ENCODE results near the gene ADPRH.

ADPRH gene

DNA sequence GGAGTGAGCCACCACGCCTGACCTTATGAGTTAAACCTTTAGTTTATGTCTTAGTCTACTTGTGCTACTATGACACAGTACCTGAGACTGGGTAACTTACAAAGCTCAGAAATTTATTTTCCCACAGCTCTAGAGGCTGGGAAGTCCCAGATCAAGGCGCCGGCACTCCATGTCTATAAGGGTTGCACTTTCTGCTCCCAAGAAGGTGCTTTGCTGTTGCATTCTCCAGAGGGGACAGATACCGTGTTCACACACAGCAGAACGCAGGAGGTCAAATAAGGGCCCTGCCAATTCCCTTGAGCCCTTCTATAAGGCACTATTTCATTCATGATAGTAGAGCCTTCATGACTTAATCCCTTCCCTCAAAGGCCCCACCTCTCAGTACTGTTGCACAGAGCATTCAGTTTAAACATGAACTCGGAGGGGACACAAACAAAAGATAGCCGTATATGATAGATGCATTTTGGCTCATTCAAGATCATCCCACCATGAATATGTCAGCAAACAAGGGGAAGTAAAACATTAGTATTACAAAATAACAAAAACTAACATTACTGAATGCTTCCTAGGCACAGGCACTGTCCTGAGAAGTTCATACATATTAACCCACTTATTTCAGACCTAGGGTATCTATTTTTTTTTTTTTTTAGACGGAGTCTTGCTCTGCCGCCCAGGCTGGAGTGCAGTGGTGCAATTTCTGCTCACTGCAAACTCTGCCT lies 44.9 kb downstream of the ADPRH start:
- DNase-seq, result no peak
- in situ Hi-C loops (cut with MboI; ENCODE audit: low pct_unique_long_range_greater_than_20kb, low sequenced_read_pairs), result no loop called here

DNA sequence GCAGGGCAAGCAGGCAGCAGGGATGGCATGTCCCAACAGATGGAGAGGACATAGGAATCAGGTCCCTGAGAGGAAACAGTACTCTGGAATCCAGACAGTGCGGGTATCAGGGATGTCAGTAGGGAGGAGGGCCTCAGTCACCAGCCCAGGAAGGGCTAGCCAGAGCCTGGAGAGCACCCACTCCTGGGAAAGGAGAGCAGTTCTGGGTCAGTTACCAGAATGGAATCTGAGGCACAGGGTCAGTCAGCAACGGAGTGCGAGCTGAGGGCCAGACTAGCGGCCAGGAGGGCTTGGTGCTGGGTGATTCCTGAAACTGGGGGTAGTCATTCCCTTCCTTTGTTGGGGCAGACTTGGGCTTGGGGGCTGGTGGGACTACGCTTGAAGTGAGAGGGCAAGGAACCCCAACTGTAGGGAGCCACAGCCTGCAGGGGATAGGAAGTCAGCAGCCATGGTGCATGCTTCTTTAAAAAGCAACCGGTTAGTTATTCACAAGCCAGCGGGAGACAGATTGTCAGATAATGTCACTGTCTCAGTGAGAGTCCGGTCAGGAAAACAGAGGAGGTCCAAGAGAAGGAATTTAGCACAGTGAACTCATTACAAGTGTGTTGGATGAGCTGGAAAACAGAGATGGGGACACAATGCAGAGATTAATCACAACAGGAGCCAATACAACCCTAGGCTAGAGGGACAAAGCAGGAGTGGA lies 46.3 kb downstream of the ADPRH start:
- DNase-seq, result no peak
- in situ Hi-C loops (cut with MboI; ENCODE audit: low pct_unique_long_range_greater_than_20kb, low sequenced_read_pairs), result no loop called here

DNA sequence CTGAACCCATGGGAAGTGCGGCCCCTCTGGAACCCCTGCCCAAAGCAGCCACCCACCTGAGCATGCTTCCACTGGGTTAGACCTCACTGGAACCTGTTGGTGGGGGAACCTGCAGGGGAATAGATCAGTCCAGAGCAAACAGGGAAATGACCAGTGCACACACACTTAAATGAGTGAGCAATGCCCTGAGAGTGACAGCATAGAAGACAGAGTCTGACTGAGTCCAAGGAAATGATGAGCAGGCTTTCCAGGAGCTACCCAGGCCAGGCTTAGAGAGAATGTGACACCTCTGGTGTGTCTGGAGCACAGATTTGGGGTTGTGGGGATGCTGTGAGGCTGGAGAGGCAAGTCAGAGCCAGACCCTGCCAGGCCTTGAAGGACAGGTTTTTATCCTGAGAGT lies 46.9 kb downstream of the ADPRH start:
- in situ Hi-C loops (cut with MboI; ENCODE audit: low pct_unique_long_range_greater_than_20kb, low sequenced_read_pairs), result no loop called here
- no peak for DNase-seq

DNA sequence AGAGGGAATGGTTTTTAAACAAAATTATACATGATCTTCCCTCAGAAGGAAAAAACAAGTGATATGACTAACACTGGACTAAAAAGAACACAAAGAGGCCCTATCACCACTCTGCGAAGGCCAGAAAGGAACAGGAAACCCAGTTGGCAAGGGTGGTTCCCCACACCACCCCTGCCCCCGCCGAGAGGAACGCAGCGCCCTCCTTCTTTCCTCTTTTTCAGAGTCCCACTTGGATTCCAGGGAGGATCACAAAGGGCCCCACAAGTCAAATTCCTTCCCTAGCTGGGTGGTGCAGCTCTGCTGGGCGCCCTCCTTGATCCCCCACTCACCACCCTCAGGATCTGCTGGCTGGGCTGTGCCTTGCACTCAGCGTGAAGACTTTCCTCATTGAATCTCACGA lies 48.2 kb downstream of the ADPRH start:
- in situ Hi-C loops (cut with MboI; ENCODE audit: low pct_unique_long_range_greater_than_20kb, low sequenced_read_pairs), result no loop called here
- peak; percentile 55 for DNase-seq

DNA sequence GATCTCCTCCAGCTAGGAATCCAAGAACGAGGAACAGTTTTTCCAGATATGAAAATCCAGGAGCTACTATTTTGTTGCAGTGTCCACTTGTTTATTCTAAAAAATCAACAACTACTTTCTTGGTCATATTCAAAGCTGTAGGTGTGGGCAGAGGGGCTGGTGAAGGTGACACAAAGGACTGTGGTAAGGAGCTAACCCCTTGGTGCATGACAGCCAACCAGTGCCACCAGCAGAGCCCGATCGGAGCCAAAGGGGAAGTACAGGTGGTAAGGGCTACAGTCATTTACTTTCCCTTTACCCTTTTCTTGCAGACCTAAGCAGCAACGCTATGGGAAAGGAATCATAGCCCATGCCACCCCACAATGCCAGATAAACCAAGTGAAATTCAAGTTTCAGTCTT lies 49.1 kb downstream of the ADPRH start:
- DNase-seq, result no peak
- in situ Hi-C loops (cut with MboI; ENCODE audit: low pct_unique_long_range_greater_than_20kb, low sequenced_read_pairs), result no loop called here

DNA sequence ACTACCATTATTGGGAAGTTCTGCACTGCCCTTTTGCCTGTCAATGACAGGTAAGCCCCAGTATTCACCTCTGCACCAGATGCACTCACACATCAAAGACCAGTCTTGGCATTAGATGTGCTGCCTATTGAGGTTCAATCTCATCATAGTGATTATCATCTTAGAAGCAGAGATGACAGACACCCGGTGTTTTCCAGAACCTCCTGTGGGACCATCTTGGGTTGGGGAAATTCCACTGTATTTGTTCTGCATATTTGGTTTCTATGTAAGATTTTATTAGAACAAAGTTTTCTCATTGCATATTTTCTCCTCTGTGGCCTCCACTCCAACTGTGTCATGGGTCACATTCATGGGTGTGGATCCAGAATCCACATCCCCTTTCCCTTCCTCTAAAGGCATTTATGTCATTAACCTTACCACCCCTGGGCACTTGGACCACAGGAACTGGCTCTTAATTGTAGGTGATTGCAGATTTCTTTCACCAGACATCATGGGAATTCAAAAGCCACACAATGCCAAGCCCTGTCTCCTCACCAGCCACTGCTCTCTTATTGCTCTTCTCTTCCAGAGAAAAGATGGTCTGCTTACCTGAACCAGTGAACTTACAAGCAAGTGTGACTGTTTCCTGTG lies 49.6 kb downstream of the ADPRH start:
- DNase-seq, result no peak
- in situ Hi-C loops (cut with MboI; ENCODE audit: low pct_unique_long_range_greater_than_20kb, low sequenced_read_pairs), result no loop called here

DNA sequence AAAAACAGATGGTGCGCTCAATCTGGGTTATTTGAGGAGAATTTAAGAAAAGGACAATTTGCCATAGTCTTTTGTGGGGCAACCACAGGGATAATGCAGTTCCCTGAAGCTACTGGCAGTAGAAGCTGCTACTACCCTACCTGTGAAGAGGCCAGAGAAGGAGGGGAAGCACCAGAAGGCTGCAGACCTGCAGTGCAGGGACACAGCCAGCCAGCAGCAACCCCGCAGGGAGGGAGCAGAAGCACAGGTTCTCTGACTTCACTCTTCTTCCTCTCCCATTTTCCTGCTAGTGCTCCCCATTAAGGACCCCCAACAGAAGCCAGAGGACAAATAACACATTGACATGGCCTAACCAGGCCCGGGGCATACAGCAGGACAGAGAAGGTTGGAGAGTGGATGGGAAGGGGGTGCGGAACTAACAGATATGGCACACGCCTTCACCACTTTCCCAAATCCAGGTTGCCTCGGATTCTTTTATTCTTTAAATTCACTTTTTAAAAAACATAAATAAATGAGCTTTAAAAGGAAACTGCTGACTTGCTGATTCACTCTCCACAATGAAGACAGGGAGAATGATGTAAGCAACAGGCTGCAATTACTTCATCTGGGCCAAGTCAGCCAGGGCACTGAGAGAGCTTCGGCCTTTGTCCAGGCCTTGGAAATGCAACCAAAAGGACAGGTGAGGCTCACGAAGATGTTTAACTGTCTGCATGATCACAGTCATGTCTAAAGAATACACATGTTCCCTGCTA lies 51.0 kb downstream of the ADPRH start:
- in situ Hi-C loops (cut with MboI; ENCODE audit: low pct_unique_long_range_greater_than_20kb, low sequenced_read_pairs), result no loop called here
- no peak for DNase-seq

DNA sequence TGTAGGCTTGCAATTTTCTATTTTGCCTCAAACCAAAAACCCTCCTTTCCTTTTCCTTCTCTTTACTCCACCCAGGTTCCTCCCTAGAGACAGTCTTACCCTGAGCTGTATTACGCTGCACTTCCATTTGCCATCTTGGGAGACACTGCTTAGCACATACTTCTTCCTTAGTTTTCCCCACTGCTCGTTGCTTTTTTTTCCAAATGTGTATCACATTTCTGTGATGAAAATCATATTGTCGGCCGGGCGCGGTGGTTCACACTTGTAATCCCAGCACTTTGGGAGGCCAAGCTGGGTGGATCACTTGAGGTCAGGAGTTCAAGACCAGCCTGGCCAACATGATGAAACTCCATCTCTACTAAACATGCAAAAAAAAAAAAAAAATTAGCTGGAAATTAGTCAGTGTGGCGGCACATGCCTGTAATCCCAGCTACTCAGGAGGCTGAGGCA lies 51.6 kb downstream of the ADPRH start:
- in situ Hi-C loops (cut with MboI; ENCODE audit: low pct_unique_long_range_greater_than_20kb, low sequenced_read_pairs), result no loop called here
- DNase-seq, result no peak

DNA sequence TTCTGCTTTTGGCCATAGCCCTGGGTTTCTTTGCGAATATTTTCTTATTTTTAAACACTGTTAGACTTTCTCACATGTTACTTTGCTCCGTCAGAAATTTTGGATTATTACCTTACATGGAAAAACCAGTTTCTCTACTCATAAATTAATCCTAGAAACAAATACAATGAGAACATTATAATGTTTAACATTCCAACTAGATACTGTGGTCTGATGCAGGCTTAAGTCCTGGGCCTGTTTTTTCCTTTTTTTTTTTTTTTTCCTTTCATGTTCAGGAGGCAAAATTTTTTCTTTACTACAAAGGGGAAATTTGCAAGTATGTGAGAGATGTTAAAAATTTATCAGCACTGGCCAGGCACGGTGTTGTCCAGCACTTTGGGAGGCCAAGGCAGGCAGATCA lies 52.2 kb downstream of the ADPRH start:
- in situ Hi-C loops (cut with MboI; ENCODE audit: low pct_unique_long_range_greater_than_20kb, low sequenced_read_pairs), result no loop called here
- no peak for DNase-seq

DNA sequence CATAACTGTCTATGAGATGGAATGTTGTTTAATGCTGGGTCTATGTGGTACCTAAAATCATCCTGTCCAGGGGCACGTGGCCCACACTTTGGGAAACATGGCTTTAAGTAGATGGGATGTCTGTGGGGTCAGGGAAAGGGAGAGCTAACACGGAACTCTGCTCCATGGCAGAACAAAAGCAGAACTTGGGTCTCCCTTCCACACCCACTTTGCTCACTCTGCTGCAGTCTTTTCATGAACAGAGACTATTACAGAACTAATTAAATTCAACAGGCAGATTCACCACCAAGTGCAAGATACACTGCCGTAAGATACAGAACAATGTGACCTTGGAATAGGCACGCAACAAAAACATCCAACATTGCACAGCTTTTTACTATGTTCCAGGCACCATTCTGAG lies 52.9 kb downstream of the ADPRH start:
- in situ Hi-C loops (cut with MboI; ENCODE audit: low pct_unique_long_range_greater_than_20kb, low sequenced_read_pairs), result no loop called here
- no peak for DNase-seq

DNA sequence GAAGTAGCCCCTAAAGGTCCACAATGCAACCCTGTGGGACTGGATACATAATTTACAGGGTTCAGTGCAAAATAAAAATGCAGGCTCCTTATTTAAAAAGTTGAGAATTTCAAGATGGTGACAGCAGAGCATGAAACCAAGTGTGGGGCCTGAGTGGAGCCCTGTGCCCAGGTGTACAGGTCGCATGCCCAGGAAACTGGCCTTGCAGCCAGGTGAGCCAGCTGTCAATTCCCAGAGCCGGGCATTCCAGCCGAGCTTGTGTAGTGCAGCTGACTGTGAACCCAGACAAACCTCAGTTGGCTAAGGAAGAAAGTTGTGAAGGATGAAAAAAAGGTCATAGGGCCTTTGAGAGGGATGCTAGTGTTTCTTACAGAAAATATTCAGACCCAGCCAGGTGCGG lies 53.5 kb downstream of the ADPRH start:
- DNase-seq, result no peak

DNA sequence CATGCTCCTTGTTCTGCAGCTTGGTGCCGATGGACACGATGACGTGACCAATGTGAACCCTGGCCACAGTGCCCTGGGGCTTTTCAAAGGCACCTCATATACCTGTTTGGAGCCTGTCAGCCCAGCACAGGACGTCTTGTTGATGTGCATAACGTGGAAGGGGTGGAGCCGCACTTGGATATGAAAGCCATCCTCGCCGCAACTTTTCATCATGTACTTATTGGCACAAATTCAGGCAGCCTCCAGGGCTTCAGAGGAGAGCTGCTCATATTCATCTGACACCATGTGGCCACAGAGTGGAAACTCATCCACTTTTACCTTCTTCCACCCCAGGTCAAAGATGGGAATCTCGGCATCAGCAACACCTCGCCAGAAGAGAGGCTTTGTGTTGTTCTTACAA lies 56.4 kb downstream of the ADPRH start:
- no peak for DNase-seq
- in situ Hi-C loops (cut with MboI; ENCODE audit: low pct_unique_long_range_greater_than_20kb, low sequenced_read_pairs), result no loop called here

More for the DNA sequence above, 53.5 kb downstream of the ADPRH start:
- in situ Hi-C loops (cut with MboI; ENCODE audit: low pct_unique_long_range_greater_than_20kb, low sequenced_read_pairs), result no loop called here

DNA sequence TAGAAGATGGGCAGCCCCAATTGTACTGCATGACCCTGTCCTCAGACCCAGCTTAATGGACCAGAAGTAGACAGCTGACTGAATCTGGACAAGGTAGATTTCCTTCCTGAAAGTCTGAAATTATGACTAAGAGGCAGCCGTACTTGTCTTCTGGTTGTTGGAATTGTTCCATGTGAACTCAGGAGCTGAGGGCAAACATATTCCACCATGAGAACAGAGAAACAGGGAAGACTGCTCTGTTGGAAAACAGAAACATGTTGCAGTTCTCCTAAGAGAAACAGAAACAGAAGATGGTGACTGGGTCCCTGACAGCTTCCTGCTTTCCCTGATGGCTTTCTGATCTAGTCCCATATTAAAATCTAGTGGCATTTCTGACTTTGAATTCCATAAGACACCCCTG lies 57.0 kb downstream of the ADPRH start:
- in situ Hi-C loops (cut with MboI; ENCODE audit: low pct_unique_long_range_greater_than_20kb, low sequenced_read_pairs), result no loop called here
- no peak for DNase-seq

DNA sequence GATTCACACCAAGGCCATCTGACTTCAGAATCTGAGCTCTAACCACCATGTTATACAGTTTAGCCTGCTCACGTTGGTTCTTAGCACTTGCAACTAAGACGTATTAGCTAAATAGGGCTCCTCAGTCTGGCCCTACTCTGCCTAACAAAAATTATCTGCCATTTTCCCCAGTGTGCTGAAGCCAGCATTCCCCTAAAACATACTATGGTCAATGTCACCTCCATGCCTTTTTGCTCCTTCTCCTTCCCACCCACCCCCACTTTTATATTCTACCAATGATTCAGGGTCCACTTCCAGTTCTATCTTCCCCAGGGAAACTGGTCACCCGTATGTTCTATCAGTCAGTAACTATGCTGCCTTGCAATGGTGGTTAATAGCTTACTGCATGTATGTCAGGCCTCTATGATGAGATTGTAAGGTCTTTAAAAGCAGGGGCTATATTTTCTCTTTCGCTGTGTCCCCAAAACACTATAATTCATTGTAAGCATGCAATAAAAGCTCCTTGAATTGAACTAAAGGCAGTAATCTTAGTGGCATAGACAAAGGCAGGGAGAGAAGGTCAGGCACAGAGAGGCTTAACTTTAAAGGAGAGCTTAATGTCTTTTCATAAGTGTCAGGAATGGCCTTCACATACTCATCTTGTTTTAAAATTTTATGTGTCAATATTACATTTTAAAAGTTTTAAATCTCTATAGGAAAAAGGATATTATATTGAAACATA lies 57.8 kb downstream of the ADPRH start:
- no peak for DNase-seq
- in situ Hi-C loops (cut with MboI; ENCODE audit: low pct_unique_long_range_greater_than_20kb, low sequenced_read_pairs), result no loop called here

DNA sequence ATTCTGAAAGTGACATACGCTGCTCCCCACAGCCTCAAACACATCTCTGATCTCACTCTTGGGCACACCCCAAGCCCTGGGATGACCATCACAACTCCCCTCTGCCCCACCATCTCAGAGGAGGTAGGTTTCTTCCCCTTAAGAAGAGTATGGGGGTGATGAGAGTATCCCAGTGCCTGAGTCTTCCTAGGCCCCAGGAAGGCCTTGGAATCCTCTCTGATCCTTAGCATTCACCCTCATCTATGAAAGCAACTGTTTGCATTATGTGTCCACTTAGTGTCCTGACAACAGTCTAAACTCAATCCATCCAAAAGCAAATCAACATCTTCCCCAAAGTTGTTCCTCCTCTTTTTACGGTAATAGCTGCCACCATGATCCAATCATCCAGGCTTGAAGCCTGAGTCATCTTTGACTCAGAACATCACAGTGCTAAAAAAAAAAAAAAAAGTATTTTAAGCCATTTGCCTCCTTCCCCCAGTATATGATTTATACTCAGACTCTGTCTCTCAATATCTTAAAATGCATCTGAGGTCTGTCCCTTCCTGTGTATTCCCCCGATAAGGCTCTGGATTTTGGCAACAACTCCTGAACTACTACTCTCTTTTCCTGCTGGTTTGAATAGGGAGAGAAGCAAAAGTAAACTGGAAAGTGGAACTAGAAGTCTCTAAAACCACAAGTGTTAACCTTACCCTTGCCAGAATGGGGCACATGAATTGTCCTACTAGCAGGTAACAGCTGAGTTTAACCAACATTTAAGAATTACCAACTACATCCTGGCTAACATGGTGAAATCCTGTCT lies 58.6 kb downstream of the ADPRH start:
- in situ Hi-C loops (cut with MboI; ENCODE audit: low pct_unique_long_range_greater_than_20kb, low sequenced_read_pairs), result no loop called here
- DNase-seq, result peak; percentile 82
